K562 (cell line): ENCODE results near the gene SLC1A1. TPM values are rescaled to one million over a fixed set of nuclear protein-coding genes. Genes with fewer than 3 reads are reported as not detected.
"Not testable (repeated sequence)": the region's sequence is repeated elsewhere in the genome, so short reads cannot be mapped to it uniquely, and the experiment has no call there.

ENCODE experiments used
- ATAC-seq: fragments of 200-7000 bp; cut with Tn5 transposase; 3 replicates; pipeline ENCODE4 v1.9.1; 2020; ENCODE audit warnings: moderate library complexity
- BruUV-seq: library from RNA; stranded (reverse); fragments of 400-500 nt; replicated peaks from 2 replicates; lab custom pipeline; 2021; lab: Mats Ljungman, UMichigan
- CTCF ChIA-PET: fragments of 300-600 bp; formaldehyde crosslinking; extraction: SDS; loops from one replicate; lab custom pipeline; 2021; ENCODE audit warnings: low intra/inter-chr PET ratio; lab: Yijun Ruan, JAX
- POLR2A ChIA-PET: fragments of 300-600, 350-650 bp; sonication (Branson Sonifier 250); formaldehyde crosslinking; extraction: SDS; loops from one replicate; lab custom pipeline; 2021; ENCODE audit warnings: antibody characterized with exemption, inconsistent platforms; lab: Yijun Ruan, JAX
- DNase-seq, 4 experiments: peaks; one replicate each; pipeline versions ENCODE4 v3.0.0 to v3.0.0-alpha.2; 2011 to 2018; ENCODE audit warnings: low spot score in 3 of 4, mixed read lengths in 3 of 4; ENCODE audit errors: extremely low read depth in 1 of 4
- FAIRE-seq: peaks from 2 replicates; lab custom pipeline; 2011; peaks lifted over from hg19 to GRCh38; lab: Jason Lieb, UNC
- H2AFZ ChIP-seq: 2 replicates; pipeline ENCODE4 v1.6.0; 2011; ENCODE audit warnings: low read depth, low read length, control low read depth, inconsistent platforms
- H3K27ac ChIP-seq: fragments of 200-600 bp; 3 replicates; pipeline ENCODE4 v1.8.0; 2011; ENCODE audit warnings: low read depth, mild to moderate bottlenecking, control low read depth, inconsistent platforms, low read length, moderate library complexity, mixed read lengths; ENCODE audit errors: extremely low read depth
- H3K27me3 ChIP-seq, 2 experiments: fragments of 300-600 bp in 1 of 2; 2 replicates in 1 of 2; 3 replicates in 1 of 2; pipeline versions ENCODE4 v1.6.0 to v1.8.0; 2011; ENCODE audit warnings: inconsistent platforms in 2 of 2, low read length in 2 of 2, mild to moderate bottlenecking in 1 of 2, mixed read lengths in 1 of 2, moderate library complexity in 1 of 2; ENCODE audit not compliant: control insufficient read depth in 2 of 2, insufficient read depth in 2 of 2
- H3K36me3 ChIP-seq: fragments of 300-600 bp; 3 replicates; pipeline ENCODE4 v1.8.0; 2011; ENCODE audit warnings: mild to moderate bottlenecking, low read length, inconsistent platforms; ENCODE audit not compliant: control insufficient read depth, insufficient read depth
- H3K4me1 ChIP-seq, 2 experiments: fragments of 200-600 bp in 1 of 2; replicated peaks in 1 of 2; 2 replicates in 1 of 2; 3 replicates in 1 of 2; pipeline versions ENCODE4 v1.5.1 to v1.8.0; 2011; ENCODE audit warnings: inconsistent platforms in 2 of 2, low read length in 2 of 2, mild to moderate bottlenecking in 1 of 2, mixed read lengths in 1 of 2, moderate library complexity in 1 of 2; ENCODE audit not compliant: control insufficient read depth in 2 of 2, insufficient read depth in 2 of 2
- H3K4me2 ChIP-seq: 2 replicates; pipeline ENCODE4 v1.6.1; 2011; ENCODE audit warnings: low read length, control low read depth, inconsistent platforms, mixed read lengths; ENCODE audit not compliant: insufficient read depth
- H3K4me3 ChIP-seq: fragments of 200-600 bp; sonication (generic), shearing (Covaris generic); 2 replicates; pipeline ENCODE4 v1.5.1; 2016; ENCODE audit warnings: control low read depth, inconsistent platforms
- H3K79me2 ChIP-seq: fragments of 200-600 bp; 3 replicates; pipeline ENCODE4 v1.8.0; 2011; ENCODE audit warnings: low read length, inconsistent platforms; ENCODE audit not compliant: control insufficient read depth, insufficient read depth
- H3K9ac ChIP-seq, 2 experiments: 2 replicates each; pipeline versions ENCODE4 v1.6.0 to v1.6.1; 2011; ENCODE audit warnings: low read depth in 2 of 2, low read length in 2 of 2, control low read depth in 1 of 2, inconsistent platforms in 1 of 2, mild to moderate bottlenecking in 1 of 2, mixed read lengths in 1 of 2; ENCODE audit not compliant: insufficient read depth in 1 of 2
- H3K9me1 ChIP-seq: one replicate; pipeline ENCODE4 v1.6.0; 2011; ENCODE audit warnings: inconsistent platforms, mild to moderate bottlenecking, low read length, moderate library complexity; ENCODE audit not compliant: control insufficient read depth, insufficient read depth
- H3K9me3 ChIP-seq: replicated peaks from 2 replicates; pipeline ENCODE4 v1.5.1; 2011; ENCODE audit warnings: low read depth, low read length, inconsistent platforms; ENCODE audit not compliant: control insufficient read depth, insufficient read depth
- H4K20me1 ChIP-seq: replicated peaks from 2 replicates; pipeline ENCODE4 v1.6.1; 2011; ENCODE audit warnings: low read length, inconsistent platforms, mixed read lengths; ENCODE audit not compliant: control insufficient read depth, insufficient read depth
- BRD9 ChIP-seq: fragments of 450-650 bp; IDR thresholded peaks from 2 replicates; pipeline ENCODE4 v1.6.1; 2018; ENCODE audit warnings: low read depth; ENCODE audit not compliant: partially characterized antibody
- C11orf30 ChIP-seq: fragments of 450-650 bp; IDR thresholded peaks from 2 replicates; pipeline ENCODE4 v1.6.1; 2016; ENCODE audit warnings: low read depth, mild to moderate bottlenecking
- EP400 ChIP-seq: fragments of 450-650 bp; IDR thresholded peaks from 2 replicates; pipeline ENCODE4 v1.6.1; 2017; ENCODE audit warnings: antibody characterized with exemption, mild to moderate bottlenecking, moderate library complexity
- HNRNPL ChIP-seq: fragments of 200-400 bp; formaldehyde crosslinking; IDR thresholded peaks from 2 replicates; pipeline ENCODE4 v1.6.1; 2017; ENCODE audit warnings: low read depth, mild to moderate bottlenecking, low read length
- MECOM ChIP-seq: fragments of 250-450 bp; sonication (Bioruptor Pico); IDR thresholded peaks from 2 replicates; pipeline ENCODE4 v1.8.0; 2022; ENCODE audit warnings: inconsistent platforms
- PTTG1 ChIP-seq: fragments of 450-650 bp; IDR thresholded peaks from 2 replicates; pipeline ENCODE4 v1.6.1; 2016; ENCODE audit warnings: low read depth, mild to moderate bottlenecking, missing genetic modification characterization, missing compliant biosample characterization
- RAD51 ChIP-seq: fragments of 450-650 bp; IDR thresholded peaks from 2 replicates; pipeline ENCODE4 v1.7.1; 2016; ENCODE audit warnings: low read depth, mild to moderate bottlenecking, borderline replicate concordance
- STAT5A ChIP-seq: IDR thresholded peaks from 2 replicates; pipeline ENCODE4 v1.6.1; 2012; ENCODE audit warnings: low read length, inconsistent platforms, borderline replicate concordance
- ZBTB1 ChIP-seq: sonication (generic); formaldehyde crosslinking; IDR thresholded peaks from 2 replicates; pipeline ENCODE4 v1.8.1; 2023; ENCODE audit warnings: missing genetic modification reagents, low read depth, mild to moderate bottlenecking, borderline replicate concordance
- ZBTB2 ChIP-seq: fragments of 450-650 bp; IDR thresholded peaks from 2 replicates; pipeline ENCODE4 v1.6.1; 2016; ENCODE audit warnings: antibody characterized with exemption
- ZC3H11A ChIP-seq: IDR thresholded peaks from 2 replicates; pipeline ENCODE4 v1.6.1; 2012; ENCODE audit warnings: low read depth, low read length, improper control_type of control experiment
- ZNF644 ChIP-seq: fragments of 200-800 bp; sonication (Bioruptor generic); IDR thresholded peaks from 2 replicates; pipeline ENCODE4 v1.6.1; 2016; ENCODE audit warnings: low read depth, missing genetic modification characterization, missing compliant biosample characterization
- ZNF766 ChIP-seq: fragments of 200-800 bp; sonication (Bioruptor generic); conservative IDR thresholded peaks from 2 replicates; pipeline ENCODE4 v1.6.1; 2016; ENCODE audit warnings: missing genetic modification characterization, missing compliant biosample characterization
- WGBS: fragments of 100-300 bp; shearing (Covaris generic); methylation state at CpG from one replicate; pipeline ENCODE4 v1.1.6; 2016; ENCODE audit warnings: low coverage, mixed read lengths; ENCODE audit not compliant: insufficient coverage; ENCODE audit errors: missing lambda C conversion rate; 5-methylcytosine and 5-hydroxymethylcytosine counted together
- in situ Hi-C: fragments of 300-500 bp; cut with MboI; formaldehyde crosslinking; loops from 4 replicates; pipeline ENCODE4 v1.15.0; 2018; ENCODE audit warnings: inconsistent platforms, mixed read lengths
- intact Hi-C: fragments of 100-400 bp; cut with micrococcal nuclease; formaldehyde crosslinking; loops from 2 replicates; pipeline ENCODE4 v1.14.2; 2022
- polyA plus RNA-seq, 8 experiments: library from polyadenylated mRNA; depleted of rRNA in 4 of 8; stranded (reverse) in 5 of 8; unstranded in 3 of 8; fragments of >200 nt; fragmentation: Nextera tagmentation in 2 of 8; fragmentation: Illumina TruSeq in 1 of 8; extraction: Ambion mirVana in 2 of 8; extraction: Trizol in 1 of 8; gene quantifications; 2 replicates each; pipeline versions ENCODE4 v1.2.1 to v1.2.3, GENCODE V29; 2011 to 2014; ENCODE audit warnings: inconsistent platforms in 1 of 8, missing spikeins in 1 of 8
- total RNA-seq, 7 experiments: library from RNA; depleted of rRNA in 6 of 7; stranded (reverse); fragments of >200 nt in 6 of 7; fragmentation: Illumina TruSeq in 2 of 7; extraction: Trizol in 2 of 7; gene quantifications; 2 replicates each; pipeline versions ENCODE4 v1.2.1 to v1.2.3, GENCODE V29; 2011 to 2021; ENCODE audit warnings: low replicate concordance in 1 of 7

SLC1A1 gene
- total and polyA plus RNA-seq, 9 of the 15 experiments (the other 6 are each of a cell fraction or from before 2014, with no cell fraction given): 0.11 to 0.16 TPM; not detected in 7

- intact Hi-C loops (loop anchor here (10.0 kb wide), 1 partner anchor 149 kb away; no protein-coding TSS in a partner anchor), in situ Hi-C loops (loop anchor here (25.0 kb wide), 1 partner anchor 831 kb away; the partner anchor contains the start of gene PLGRKT)
- WGBS: 27% methylated on average over 2 of the region's 15 CpGs
- BruUV-seq, H3K9me3 ChIP-seq, H3K4me3 ChIP-seq, H3K27ac ChIP-seq, H4K20me1 ChIP-seq, ATAC-seq, CTCF ChIA-PET, H3K4me1 ChIP-seq, FAIRE-seq, H2AFZ ChIP-seq, DNase-seq, H3K27me3 ChIP-seq, H3K79me2 ChIP-seq, H3K4me2 ChIP-seq, POLR2A ChIA-PET, H3K9me1 ChIP-seq, H3K9ac ChIP-seq, H3K36me3 ChIP-seq: not testable (repeated sequence)
Observed at GRCh38 chr9:4606033-4606432, 115.8 kb downstream of the SLC1A1 start.

GRCh38 chr9:4614627-4615026 is 124.4 kb downstream of the SLC1A1 start:
- H3K79me2 ChIP-seq: no peaks in the 10 kb centered on the region
- H3K4me2 ChIP-seq: no peak overlapping the region
- FAIRE-seq (no peak), ATAC-seq (no peak), DNase-seq (no peak)
- no peaks in the 10 kb centered on the region for H4K20me1 ChIP-seq
- H3K9me1 ChIP-seq: no peaks in the 10 kb centered on the region
- CTCF ChIA-PET: no interaction called here
- no peaks in the 10 kb centered on the region for H3K36me3 ChIP-seq
- intact Hi-C loops: no loop called here
- in situ Hi-C loops: loop anchor here (25.0 kb wide), 1 partner anchor 823 kb away; the partner anchor contains the start of gene PLGRKT
- H3K9me3 ChIP-seq: no peaks in the 10 kb centered on the region
- no peaks in the 10 kb centered on the region for H3K4me1 ChIP-seq
- no TSS peak for BruUV-seq
- H3K27ac ChIP-seq: no peak overlapping the region
- H3K27me3 ChIP-seq: peaks cover 0 to 8% of the 10 kb centered on the region in 2 experiments; a peak in 3 of 5 replicates
- no peak overlapping the region for H3K4me3 ChIP-seq
- no peak overlapping the region for H2AFZ ChIP-seq
- WGBS: 0% methylated on average over 1 of the region's 1 CpG
- POLR2A ChIA-PET: interaction anchor here (0.6 to 0.7 kb wide), 2 partner anchors 12 to 178 kb away, joined by 3 read pairs; no protein-coding TSS in a partner anchor
- H3K9ac ChIP-seq: no peak overlapping the region
- no peak for TF ChIP-seq HNRNPL
- TF ChIP-seq ZNF644 (tag): no peak
- no peak for TF ChIP-seq C11orf30
- TF ChIP-seq ZBTB2: no peak
- no peak for TF ChIP-seq ZNF766 (CRISPR knock-in tag)
- TF ChIP-seq BRD9: no peak
- no peak for TF ChIP-seq STAT5A
- no peak for TF ChIP-seq RAD51
- TF ChIP-seq EP400: no peak
- no peak for TF ChIP-seq ZBTB1 (CRISPR knock-in tag)
- TF ChIP-seq MECOM (CRISPR knock-in tag): no peak
- no peak for TF ChIP-seq PTTG1 (tag)
- no peak for TF ChIP-seq ZC3H11A
